ENCODE measurements around the gene TBC1D32. TPM values are rescaled to one million over a fixed set of nuclear protein-coding genes. Genes with fewer than 3 reads are reported as not detected.

TBC1D32 gene
- total RNA-seq, 1 experiment from 2014 or later = 3.4 TPM

- DNase-seq = no peak
- no peak overlapping the region for H3K27ac Mint-ChIP-seq (ENCODE audit: unreplicated experiment)
- BruUV-seq (replicated peaks) = no TSS peak
- no peaks in the 10 kb centered on the region for H3K36me3 ChIP-seq (ENCODE audit: control insufficient read depth, insufficient read depth, low read length)
- no peaks in the 10 kb centered on the region for H3K4me1 Mint-ChIP-seq (ENCODE audit: low read depth, unreplicated experiment)
- no peak for TF ChIP-seq CTCF (IDR thresholded peaks at IDR 0.05; ENCODE audit: insufficient read depth in 1 of 2, low read depth in 1 of 2, low read length in 1 of 2, severe bottlenecking in 1 of 2, unreplicated experiment in 1 of 2)
- intact Hi-C loops (cut with micrococcal nuclease; ENCODE audit: unreplicated experiment) = no loop called here
- H3K9me3 ChIP-seq = no peaks in the 10 kb centered on the region
- H3K36me3 Mint-ChIP-seq (ENCODE audit: insufficient read depth, unreplicated experiment) = peaks cover 5% of the 10 kb centered on the region
- H3K27me3 ChIP-seq (replicated peaks; ENCODE audit: control insufficient read depth, insufficient read depth, low read length) = no peaks in the 10 kb centered on the region
- no peaks in the 10 kb centered on the region for H3K27me3 Mint-ChIP-seq (ENCODE audit: insufficient read depth, unreplicated experiment)
- no peak overlapping the region for H3K4me3 Mint-ChIP-seq (ENCODE audit: unreplicated experiment)
- ChIA-PET POLR2A (no interaction called here), CTCF (no interaction called here)
- no peaks in the 10 kb centered on the region for H3K9me3 Mint-ChIP-seq (ENCODE audit: unreplicated experiment)
- no peaks in the 10 kb centered on the region for H3K4me1 ChIP-seq
- no peak overlapping the region for H3K4me3 ChIP-seq (ENCODE audit: low read depth, low read length)
Measured at GRCh38 chr6:121158891-121159290, 175.4 kb downstream of the TBC1D32 start.

GRCh38 chr6:121158438-121158837 is 175.8 kb downstream of the TBC1D32 start:
- Histone ChIP-seq H3K36me3 (ENCODE audit: control insufficient read depth, insufficient read depth, low read length) (no peaks in the 10 kb centered on the region), H3K4me1 (no peaks in the 10 kb centered on the region), H3K27me3 (replicated peaks; ENCODE audit: control insufficient read depth, insufficient read depth, low read length) (no peaks in the 10 kb centered on the region), H3K9me3 (no peaks in the 10 kb centered on the region), H3K4me3 (ENCODE audit: low read depth, low read length) (no peak overlapping the region)
- no peak for TF ChIP-seq CTCF (IDR thresholded peaks at IDR 0.05; ENCODE audit: insufficient read depth in 1 of 2, low read depth in 1 of 2, low read length in 1 of 2, severe bottlenecking in 1 of 2, unreplicated experiment in 1 of 2)
- DNase-seq = no peak
- BruUV-seq (replicated peaks) = no TSS peak
- POLR2A ChIA-PET = no interaction called here
- intact Hi-C loops (cut with micrococcal nuclease; ENCODE audit: unreplicated experiment) = no loop called here
- Mint-ChIP-seq H3K27me3 (ENCODE audit: insufficient read depth, unreplicated experiment) (no peaks in the 10 kb centered on the region), H3K4me1 (ENCODE audit: low read depth, unreplicated experiment) (no peaks in the 10 kb centered on the region), H3K27ac (ENCODE audit: unreplicated experiment) (no peak overlapping the region), H3K4me3 (ENCODE audit: unreplicated experiment) (no peak overlapping the region), H3K36me3 (ENCODE audit: insufficient read depth, unreplicated experiment) (peaks cover 5% of the 10 kb centered on the region), H3K9me3 (ENCODE audit: unreplicated experiment) (no peaks in the 10 kb centered on the region)
- CTCF ChIA-PET = no interaction called here

GRCh38 chr6:121157906-121158305 is 176.4 kb downstream of the TBC1D32 start:
- no TSS peak for BruUV-seq (replicated peaks)
- ChIA-PET POLR2A (no interaction called here), CTCF (no interaction called here)

More at GRCh38 chr6:121157906-121158305, 176.4 kb downstream of the TBC1D32 start:
- no peak for DNase-seq
- no peaks in the 10 kb centered on the region for H3K9me3 ChIP-seq
- no peaks in the 10 kb centered on the region for H3K36me3 ChIP-seq (ENCODE audit: control insufficient read depth, insufficient read depth, low read length)
- H3K4me1 Mint-ChIP-seq (ENCODE audit: low read depth, unreplicated experiment) = no peaks in the 10 kb centered on the region
- H3K4me3 ChIP-seq (ENCODE audit: low read depth, low read length) = no peak overlapping the region
- TF ChIP-seq CTCF (IDR thresholded peaks at IDR 0.05; ENCODE audit: insufficient read depth in 1 of 2, low read depth in 1 of 2, low read length in 1 of 2, severe bottlenecking in 1 of 2, unreplicated experiment in 1 of 2) = no peak
- H3K27me3 ChIP-seq (replicated peaks; ENCODE audit: control insufficient read depth, insufficient read depth, low read length) = no peaks in the 10 kb centered on the region
- intact Hi-C loops (cut with micrococcal nuclease; ENCODE audit: unreplicated experiment) = no loop called here
- H3K4me1 ChIP-seq = no peaks in the 10 kb centered on the region
- H3K9me3 Mint-ChIP-seq (ENCODE audit: unreplicated experiment) = peaks cover 3% of the 10 kb centered on the region
- H3K36me3 Mint-ChIP-seq (ENCODE audit: insufficient read depth, unreplicated experiment) = peaks cover 5% of the 10 kb centered on the region
- H3K4me3 Mint-ChIP-seq (ENCODE audit: unreplicated experiment) = no peak overlapping the region
- no peaks in the 10 kb centered on the region for H3K27me3 Mint-ChIP-seq (ENCODE audit: insufficient read depth, unreplicated experiment)
- no peak overlapping the region for H3K27ac Mint-ChIP-seq (ENCODE audit: unreplicated experiment)

Data from Caco-2 (cell line).